ENCODE data around the gene PHOSPHO2. TPM values are rescaled to one million over a fixed set of nuclear protein-coding genes. Genes with fewer than 3 reads are reported as not detected.
"Not testable (repeated sequence)": the region's sequence is repeated elsewhere in the genome, so short reads cannot be mapped to it uniquely, and the experiment has no call there.

Gene PHOSPHO2
- total RNA-seq, 5 donors from 2014 or later (not counting 1 experiment from before 2014, with no cell fraction given): 3.6 to 8.6 (median 6.1) TPM

DNA sequence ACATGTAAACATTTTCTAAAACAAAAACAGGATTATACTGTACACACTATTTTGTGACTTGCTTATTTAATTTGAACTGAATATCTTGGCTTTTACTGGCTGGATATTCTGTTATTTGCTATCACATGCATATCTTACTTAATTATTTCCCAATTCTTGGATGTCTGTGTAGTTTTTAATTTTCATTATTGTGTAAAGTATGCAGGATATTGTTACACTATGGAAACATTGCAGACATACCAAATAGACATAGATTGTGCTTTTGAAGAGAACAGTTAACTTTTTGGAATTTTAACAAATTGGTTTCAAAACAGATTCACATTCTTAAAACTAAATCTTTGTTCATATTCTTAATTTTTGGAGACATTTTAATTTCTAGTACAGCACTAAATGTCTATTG, 2.1 kb downstream of the PHOSPHO2 start:
- Histone ChIP-seq H3K27me3 (replicated peaks in 1 of 2; ENCODE audit: control insufficient read depth in 2 of 2, extremely low read depth in 1 of 2, insufficient read depth in 2 of 2, low read length in 1 of 2) (no peaks in the 10 kb centered on the region), H3K4me1 (ENCODE audit: control insufficient read depth in 1 of 2, extremely low read depth in 1 of 2, insufficient read depth in 2 of 2, low read length in 2 of 2) (peaks cover 3 to 9% of the 10 kb centered on the region in 2 experiments), H3K4me3 (ENCODE audit: control insufficient read depth in 1 of 2, extremely low read depth in 1 of 2, low read length in 1 of 2) (no peak overlapping the region), H3K36me3 (ENCODE audit: control insufficient read depth in 2 of 2, extremely low read depth in 1 of 2, insufficient read depth in 1 of 2, low read length in 1 of 2) (peaks cover 2 to 4% of the 10 kb centered on the region in 2 donors), H3K27ac (ENCODE audit: low read length) (no peak overlapping the region), H3K9me3 (no peaks in the 10 kb centered on the region)
- no peak for DNase-seq
- Mint-ChIP-seq H3K4me3 (no peak overlapping the region), H3K27me3 (peaks cover 4 to 5% of the 10 kb centered on the region in 2 donors), H3K9me3 (peaks cover 0 to 5% (median under 1%) of the 10 kb centered on the region in 3 donors), H3K36me3 (peaks cover 24% of the 10 kb centered on the region), H3K27ac (no peak overlapping the region), H3K4me1 (peaks cover 17 to 19% (median 18%) of the 10 kb centered on the region in 3 donors)
- no peak for ATAC-seq (replicated peaks in 1 of 4)
- ChIA-PET CTCF (interaction anchor here in 1 of 2 donors (0.7 to 1.4 kb wide), 2 partner anchors 10 to 95 kb away, joined by 3 to 5 read pairs; no protein-coding TSS in a partner anchor), POLR2A (no interaction called here)

DNA sequence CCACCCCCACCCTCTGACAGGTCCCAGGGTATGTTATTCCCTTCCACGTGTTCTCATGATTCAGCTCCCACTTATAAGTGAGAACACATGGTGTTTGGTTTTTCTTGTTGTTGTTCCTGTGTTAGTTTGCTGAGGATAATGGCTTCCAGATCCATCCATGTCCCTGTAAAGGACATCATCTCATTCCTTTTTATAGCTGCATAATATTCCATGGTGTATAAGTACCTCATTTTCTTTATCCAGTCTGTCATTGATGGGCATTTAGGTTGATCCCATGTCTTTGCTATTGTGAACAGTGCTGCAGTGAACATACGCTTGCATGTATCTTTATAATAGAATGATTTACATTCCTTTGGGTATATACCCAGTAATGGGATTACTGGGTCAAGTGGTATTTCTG, 4.9 kb downstream of the PHOSPHO2 start:
- H3K9me3 ChIP-seq; DNase-seq; H3K27ac ChIP-seq (ENCODE audit: low read length); H3K27ac Mint-ChIP-seq; H3K27me3 ChIP-seq (replicated peaks in 1 of 2; ENCODE audit: control insufficient read depth in 2 of 2, extremely low read depth in 1 of 2, insufficient read depth in 2 of 2, low read length in 1 of 2); H3K4me3 ChIP-seq (ENCODE audit: control insufficient read depth in 1 of 2, extremely low read depth in 1 of 2, low read length in 1 of 2); H3K4me1 ChIP-seq (ENCODE audit: control insufficient read depth in 1 of 2, extremely low read depth in 1 of 2, insufficient read depth in 2 of 2, low read length in 2 of 2); ATAC-seq (replicated peaks in 1 of 4); H3K4me3 Mint-ChIP-seq; H3K36me3 ChIP-seq (ENCODE audit: control insufficient read depth in 2 of 2, extremely low read depth in 1 of 2, insufficient read depth in 1 of 2, low read length in 1 of 2); POLR2A ChIA-PET; H3K9me3 Mint-ChIP-seq; H3K27me3 Mint-ChIP-seq: not testable (repeated sequence)
- peaks cover 7 to 11% (median 8%) of the 10 kb centered on the region in 3 donors for H3K4me1 Mint-ChIP-seq
- CTCF ChIA-PET: interaction anchor here in 1 of 2 donors (1.0 to 1.3 kb wide), 3 partner anchors 9 to 125 kb away, joined by 3 read pairs; no protein-coding TSS in a partner anchor
- no CpG with 5 or more reads among the region's 2 CpGs for WGBS (ENCODE audit: insufficient coverage)
- H3K36me3 Mint-ChIP-seq: peaks cover 31% of the 10 kb centered on the region

DNA sequence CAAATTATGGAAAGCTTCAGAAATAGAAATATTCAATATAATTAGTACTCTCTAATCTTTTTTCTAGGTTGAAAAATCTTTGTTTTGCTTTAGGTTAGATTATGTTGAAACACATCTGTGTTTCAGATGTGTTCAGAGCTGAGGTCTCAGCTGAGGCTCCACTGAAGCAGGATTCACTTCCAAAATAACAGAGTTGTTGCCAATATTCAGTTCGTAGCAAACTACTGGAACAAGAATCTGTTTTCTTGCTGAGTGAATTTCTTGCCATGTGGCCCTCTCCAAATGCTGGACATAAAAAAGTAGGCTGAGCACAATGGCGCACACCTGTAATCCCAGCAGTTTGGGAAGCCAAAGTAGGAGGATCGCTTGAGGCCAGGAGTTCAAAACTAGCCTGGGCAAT, 8.7 kb downstream of the PHOSPHO2 start:
- WGBS (ENCODE audit: insufficient coverage): 100% methylated on average over 1 of the region's 3 CpGs
- H3K9me3 ChIP-seq: no peaks in the 10 kb centered on the region
- H3K4me1 ChIP-seq (ENCODE audit: control insufficient read depth in 1 of 2, extremely low read depth in 1 of 2, insufficient read depth in 2 of 2, low read length in 2 of 2): no peaks in the 10 kb centered on the region
- CTCF ChIA-PET: interaction anchor here in 1 of 2 donors (0.6 kb wide), 1 partner anchor 1422 kb away, joined by 4 read pairs; no protein-coding TSS in a partner anchor
- H3K27ac Mint-ChIP-seq: no peak overlapping the region
- H3K36me3 Mint-ChIP-seq: peaks cover 27% of the 10 kb centered on the region
- H3K9me3 Mint-ChIP-seq: no peaks in the 10 kb centered on the region
- no peaks in the 10 kb centered on the region for H3K27me3 Mint-ChIP-seq
- no peak overlapping the region for H3K4me3 Mint-ChIP-seq
- DNase-seq (no peak), ATAC-seq (replicated peaks in 1 of 4) (no peak)
- no peak overlapping the region for H3K27ac ChIP-seq (ENCODE audit: low read length)
- POLR2A ChIA-PET: interaction anchor here in 1 of 2 donors (0.5 kb wide), 1 partner anchor 209 kb away, joined by 5 read pairs; no protein-coding TSS in a partner anchor
- no peaks in the 10 kb centered on the region for H3K27me3 ChIP-seq (replicated peaks in 1 of 2; ENCODE audit: control insufficient read depth in 2 of 2, extremely low read depth in 1 of 2, insufficient read depth in 2 of 2, low read length in 1 of 2)
- H3K36me3 ChIP-seq (ENCODE audit: control insufficient read depth in 2 of 2, extremely low read depth in 1 of 2, insufficient read depth in 1 of 2, low read length in 1 of 2): peaks cover 2 to 4% of the 10 kb centered on the region in 2 donors
- H3K4me3 ChIP-seq (ENCODE audit: control insufficient read depth in 1 of 2, extremely low read depth in 1 of 2, low read length in 1 of 2): no peak overlapping the region
- peaks cover 0 to 8% (median under 1%) of the 10 kb centered on the region in 3 donors for H3K4me1 Mint-ChIP-seq

DNA sequence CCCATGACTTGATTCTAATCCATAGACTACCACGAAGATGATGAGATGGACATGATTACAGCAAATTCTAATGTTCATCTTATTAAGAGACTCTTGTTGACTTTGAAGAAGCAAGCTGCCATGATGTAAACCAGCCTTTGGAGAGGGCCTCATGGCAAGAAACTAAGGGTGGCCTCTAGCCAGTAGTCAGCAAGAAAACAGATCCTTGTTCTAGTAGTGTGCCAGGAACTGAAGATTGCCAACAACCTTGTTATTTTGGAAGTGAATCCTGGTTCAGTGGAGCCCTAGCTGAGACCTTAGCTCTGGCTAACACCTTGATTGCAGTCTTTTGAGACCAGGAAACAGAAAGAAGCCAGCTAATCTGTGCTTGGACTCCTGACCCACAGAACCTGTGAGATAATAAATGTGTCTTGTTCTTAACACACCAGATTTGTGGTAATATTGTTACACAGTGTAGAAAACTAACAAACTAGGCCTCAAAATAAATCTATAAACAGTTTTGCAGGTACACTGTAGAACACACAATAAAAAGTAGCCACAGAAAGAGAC, 10.0 kb downstream of the PHOSPHO2 start:
- no peak overlapping the region for H3K27ac ChIP-seq (ENCODE audit: low read length)
- no peaks in the 10 kb centered on the region for H3K9me3 Mint-ChIP-seq
- no peaks in the 10 kb centered on the region for H3K36me3 ChIP-seq (ENCODE audit: control insufficient read depth in 2 of 2, extremely low read depth in 1 of 2, insufficient read depth in 1 of 2, low read length in 1 of 2)
- H3K36me3 Mint-ChIP-seq: peaks cover 22% of the 10 kb centered on the region
- H3K4me1 Mint-ChIP-seq: peaks cover 0 to 7% (median 0%) of the 10 kb centered on the region in 3 donors
- ChIA-PET POLR2A (no interaction called here), CTCF (interaction anchor here (0.6 to 0.7 kb wide), 2 partner anchors 192 to 207 kb away, joined by 3 to 4 read pairs; no protein-coding TSS in a partner anchor)
- H3K27me3 ChIP-seq (replicated peaks in 1 of 2; ENCODE audit: control insufficient read depth in 2 of 2, extremely low read depth in 1 of 2, insufficient read depth in 2 of 2, low read length in 1 of 2): no peaks in the 10 kb centered on the region
- H3K27me3 Mint-ChIP-seq: no peaks in the 10 kb centered on the region
- H3K27ac Mint-ChIP-seq: no peak overlapping the region
- DNase-seq (no peak), ATAC-seq (replicated peaks in 1 of 4) (no peak)
- H3K4me3 ChIP-seq (ENCODE audit: control insufficient read depth in 1 of 2, extremely low read depth in 1 of 2, low read length in 1 of 2): no peak overlapping the region
- H3K4me3 Mint-ChIP-seq: no peak overlapping the region
- H3K4me1 ChIP-seq (ENCODE audit: control insufficient read depth in 1 of 2, extremely low read depth in 1 of 2, insufficient read depth in 2 of 2, low read length in 2 of 2): no peaks in the 10 kb centered on the region
- WGBS (ENCODE audit: insufficient coverage): no CpG with 5 or more reads among the region's 1 CpG
- H3K9me3 ChIP-seq: no peaks in the 10 kb centered on the region

DNA sequence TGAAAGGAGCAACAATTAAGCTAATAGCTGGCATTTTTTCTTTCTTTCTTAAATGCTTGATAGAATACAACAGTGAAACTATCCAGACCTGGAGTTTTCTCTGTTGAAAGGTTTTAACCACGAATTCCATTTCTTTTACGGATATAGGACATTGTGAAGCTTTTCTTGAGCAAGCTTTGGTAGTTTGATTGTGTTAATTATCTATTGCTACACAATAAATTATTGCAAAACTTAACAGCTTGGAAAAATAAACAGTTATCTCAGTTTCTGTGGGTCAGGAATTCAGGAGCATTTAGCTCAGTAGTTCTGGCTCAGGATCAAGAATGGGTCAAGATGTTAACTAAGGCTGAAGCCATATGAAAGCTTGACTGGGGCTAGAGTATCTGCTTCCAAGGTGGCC, 11.7 kb downstream of the PHOSPHO2 start:
- no CpG with 5 or more reads among the region's 2 CpGs for WGBS (ENCODE audit: insufficient coverage)
- Histone ChIP-seq H3K4me3 (ENCODE audit: control insufficient read depth in 1 of 2, extremely low read depth in 1 of 2, low read length in 1 of 2) (no peak overlapping the region), H3K4me1 (ENCODE audit: control insufficient read depth in 1 of 2, extremely low read depth in 1 of 2, insufficient read depth in 2 of 2, low read length in 2 of 2) (no peaks in the 10 kb centered on the region), H3K9me3 (no peaks in the 10 kb centered on the region), H3K27ac (ENCODE audit: low read length) (no peak overlapping the region), H3K27me3 (replicated peaks in 1 of 2; ENCODE audit: control insufficient read depth in 2 of 2, extremely low read depth in 1 of 2, insufficient read depth in 2 of 2, low read length in 1 of 2) (no peaks in the 10 kb centered on the region), H3K36me3 (ENCODE audit: control insufficient read depth in 2 of 2, extremely low read depth in 1 of 2, insufficient read depth in 1 of 2, low read length in 1 of 2) (no peaks in the 10 kb centered on the region)
- Mint-ChIP-seq H3K4me3 (no peak overlapping the region), H3K4me1 (no peaks in the 10 kb centered on the region), H3K27me3 (no peaks in the 10 kb centered on the region), H3K36me3 (peaks cover 13% of the 10 kb centered on the region), H3K9me3 (no peaks in the 10 kb centered on the region), H3K27ac (no peak overlapping the region)
- DNase-seq: no peak
- POLR2A ChIA-PET: interaction anchor here in 1 of 2 donors (0.6 to 0.7 kb wide), 2 partner anchors 115 to 222 kb away, joined by 3 to 6 read pairs; no protein-coding TSS in a partner anchor
- CTCF ChIA-PET: interaction anchor here in 1 of 2 donors (1.3 kb wide), 1 partner anchor 9 kb away, joined by 5 read pairs; no protein-coding TSS in a partner anchor
- ATAC-seq (replicated peaks in 1 of 4): no peak

DNA sequence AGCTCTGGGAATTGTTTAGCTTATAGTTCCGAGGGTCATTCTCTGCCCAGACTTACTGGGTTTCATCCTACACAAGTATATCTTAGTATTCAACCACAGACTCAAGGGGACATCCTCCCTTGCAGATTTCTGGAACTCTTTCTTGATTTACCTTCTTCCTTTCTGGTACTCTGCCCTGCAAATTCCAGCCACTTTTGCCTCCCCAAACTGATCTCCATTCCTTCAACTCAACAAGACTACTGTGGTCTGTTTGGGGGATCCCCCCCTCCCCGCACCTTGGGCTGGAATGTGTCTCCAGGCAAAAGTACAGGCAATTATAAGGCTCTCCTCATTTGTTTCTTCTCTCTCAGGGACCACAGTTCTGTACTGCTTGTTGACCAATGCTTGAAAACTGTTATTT, 13.4 kb downstream of the PHOSPHO2 start:
- ChIA-PET CTCF (interaction anchor here in 1 of 2 donors (1.3 kb wide), 1 partner anchor 9 kb away, joined by 3 read pairs; no protein-coding TSS in a partner anchor), POLR2A (no interaction called here)
- H3K27ac Mint-ChIP-seq: no peak overlapping the region

More for the DNA sequence above, 13.4 kb downstream of the PHOSPHO2 start:
- H3K36me3 ChIP-seq (ENCODE audit: control insufficient read depth in 2 of 2, extremely low read depth in 1 of 2, insufficient read depth in 1 of 2, low read length in 1 of 2): peaks cover 0 to 2% of the 10 kb centered on the region in 2 donors
- H3K4me1 ChIP-seq (ENCODE audit: control insufficient read depth in 1 of 2, extremely low read depth in 1 of 2, insufficient read depth in 2 of 2, low read length in 2 of 2): no peaks in the 10 kb centered on the region
- no peaks in the 10 kb centered on the region for H3K9me3 ChIP-seq
- Mint-ChIP-seq H3K4me1 (no peaks in the 10 kb centered on the region), H3K4me3 (no peak overlapping the region), H3K36me3 (peaks cover 17% of the 10 kb centered on the region), H3K27me3 (no peaks in the 10 kb centered on the region), H3K9me3 (peaks cover 3 to 6% (median 6%) of the 10 kb centered on the region in 3 donors)
- DNase-seq: no peak
- H3K4me3 ChIP-seq (ENCODE audit: control insufficient read depth in 1 of 2, extremely low read depth in 1 of 2, low read length in 1 of 2): no peak overlapping the region
- 100% methylated on average over 1 of the region's 2 CpGs for WGBS (ENCODE audit: insufficient coverage)
- no peak for ATAC-seq (replicated peaks in 1 of 4)
- no peaks in the 10 kb centered on the region for H3K27me3 ChIP-seq (replicated peaks in 1 of 2; ENCODE audit: control insufficient read depth in 2 of 2, extremely low read depth in 1 of 2, insufficient read depth in 2 of 2, low read length in 1 of 2)
- no peak overlapping the region for H3K27ac ChIP-seq (ENCODE audit: low read length)
